RWPE1 (cell line): ENCODE measurements around the gene PTPRE.

Experiments
- CTCF ChIA-PET: fragments of 350-600 bp; sonication (Branson Sonifier 250); formaldehyde crosslinking; extraction: SDS; loops from one replicate; lab custom pipeline; 2021; lab: Yijun Ruan, JAX
- POLR2A ChIA-PET: fragments of 400-600 bp; formaldehyde crosslinking; extraction: SDS; loops from one replicate; lab custom pipeline; 2020; ENCODE audit warnings: antibody characterized with exemption; ENCODE audit not compliant: low non-redundant PET; lab: Yijun Ruan, JAX
- DNase-seq: peaks from one replicate; pipeline ENCODE4 v3.0.0; 2012; ENCODE audit warnings: low spot score
- H3K27ac ChIP-seq: fragments of 450-650 bp; 2 replicates; pipeline ENCODE4 v1.5.1; 2017
- TF ChIP-seq, protein P1 (sequence below): fragments of 450-650 bp; conservative IDR thresholded peaks from 2 replicates; pipeline ENCODE4 v1.5.1; 2017; ENCODE audit warnings: low read depth, mild to moderate bottlenecking

Gene PTPRE

DNA sequence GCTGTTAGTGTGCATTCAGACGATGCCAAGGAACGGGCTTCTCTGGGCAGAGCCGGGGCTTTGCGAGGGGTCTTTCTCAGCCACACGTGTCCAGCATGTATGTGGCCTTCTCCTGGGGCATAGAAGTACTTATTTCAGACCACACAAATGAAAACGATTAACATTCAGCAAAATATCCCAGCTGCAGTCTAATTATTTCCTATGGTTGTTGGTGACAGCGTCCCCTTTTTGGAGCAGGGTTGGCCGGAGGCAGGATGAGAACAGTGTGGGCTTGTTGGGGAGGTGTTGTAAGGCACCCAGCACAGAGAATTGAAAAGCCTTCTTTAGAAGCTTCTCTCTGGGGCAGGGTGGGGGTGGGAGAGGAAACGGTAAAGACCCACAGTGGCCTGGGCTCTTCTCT lies 54.2 kb downstream of the PTPRE start:
- DNase-seq: no peak
- H3K27ac ChIP-seq: no peak overlapping the region
- TF ChIP-seq, protein P1, sequence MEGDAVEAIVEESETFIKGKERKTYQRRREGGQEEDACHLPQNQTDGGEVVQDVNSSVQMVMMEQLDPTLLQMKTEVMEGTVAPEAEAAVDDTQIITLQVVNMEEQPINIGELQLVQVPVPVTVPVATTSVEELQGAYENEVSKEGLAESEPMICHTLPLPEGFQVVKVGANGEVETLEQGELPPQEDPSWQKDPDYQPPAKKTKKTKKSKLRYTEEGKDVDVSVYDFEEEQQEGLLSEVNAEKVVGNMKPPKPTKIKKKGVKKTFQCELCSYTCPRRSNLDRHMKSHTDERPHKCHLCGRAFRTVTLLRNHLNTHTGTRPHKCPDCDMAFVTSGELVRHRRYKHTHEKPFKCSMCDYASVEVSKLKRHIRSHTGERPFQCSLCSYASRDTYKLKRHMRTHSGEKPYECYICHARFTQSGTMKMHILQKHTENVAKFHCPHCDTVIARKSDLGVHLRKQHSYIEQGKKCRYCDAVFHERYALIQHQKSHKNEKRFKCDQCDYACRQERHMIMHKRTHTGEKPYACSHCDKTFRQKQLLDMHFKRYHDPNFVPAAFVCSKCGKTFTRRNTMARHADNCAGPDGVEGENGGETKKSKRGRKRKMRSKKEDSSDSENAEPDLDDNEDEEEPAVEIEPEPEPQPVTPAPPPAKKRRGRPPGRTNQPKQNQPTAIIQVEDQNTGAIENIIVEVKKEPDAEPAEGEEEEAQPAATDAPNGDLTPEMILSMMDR: no peak
- ChIA-PET CTCF (no interaction called here), POLR2A (no interaction called here)

- no peak for DNase-seq
- H3K27ac ChIP-seq: no peak overlapping the region
- TF ChIP-seq, protein P1: no peak
- ChIA-PET CTCF (no interaction called here), POLR2A (no interaction called here)
Observed at GRCh38 chr10:127962205-127962604, 55.3 kb downstream of the PTPRE start.

DNA sequence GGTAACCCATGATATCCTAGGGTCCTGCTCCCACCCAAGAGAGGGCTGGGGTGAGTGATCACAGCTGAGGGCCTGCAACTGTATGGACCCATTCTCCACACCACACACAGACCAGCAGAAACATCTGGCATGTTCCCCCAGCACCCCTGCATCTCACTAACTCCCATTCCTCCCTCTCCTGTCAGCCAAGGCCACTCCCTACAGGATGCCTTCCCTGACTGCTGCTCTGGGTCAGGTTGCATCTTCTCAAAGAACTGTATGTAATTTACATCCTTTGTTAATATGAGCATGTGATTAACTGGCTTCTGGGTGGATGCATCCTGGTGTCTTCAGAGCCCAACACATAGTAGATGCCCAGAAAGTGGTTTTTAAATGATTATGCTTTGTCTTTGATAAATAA lies 56.2 kb downstream of the PTPRE start:
- DNase-seq: no peak
- CTCF ChIA-PET: no interaction called here
- no peak overlapping the region for H3K27ac ChIP-seq
- TF ChIP-seq, protein P1: no peak
- POLR2A ChIA-PET: no interaction called here

GRCh38 chr10:127964621-127965020 lies 57.7 kb downstream of the PTPRE start:
- no peak overlapping the region for H3K27ac ChIP-seq
- ChIA-PET POLR2A (interaction anchor here (0.7 kb wide), 1 partner anchor 10 kb away, joined by 4 read pairs; no protein-coding TSS in a partner anchor), CTCF (interaction anchor here (0.6 kb wide), 1 partner anchor 17 kb away, joined by 3 read pairs; no protein-coding TSS in a partner anchor)
- TF ChIP-seq, protein P1: no peak
- no peak for DNase-seq

- H3K27ac ChIP-seq: no peak overlapping the region
- TF ChIP-seq, protein P1: no peak
- ChIA-PET CTCF (no interaction called here), POLR2A (no interaction called here)
- DNase-seq: no peak
Observed at GRCh38 chr10:127966875-127967274, 60.0 kb downstream of the PTPRE start.

DNA sequence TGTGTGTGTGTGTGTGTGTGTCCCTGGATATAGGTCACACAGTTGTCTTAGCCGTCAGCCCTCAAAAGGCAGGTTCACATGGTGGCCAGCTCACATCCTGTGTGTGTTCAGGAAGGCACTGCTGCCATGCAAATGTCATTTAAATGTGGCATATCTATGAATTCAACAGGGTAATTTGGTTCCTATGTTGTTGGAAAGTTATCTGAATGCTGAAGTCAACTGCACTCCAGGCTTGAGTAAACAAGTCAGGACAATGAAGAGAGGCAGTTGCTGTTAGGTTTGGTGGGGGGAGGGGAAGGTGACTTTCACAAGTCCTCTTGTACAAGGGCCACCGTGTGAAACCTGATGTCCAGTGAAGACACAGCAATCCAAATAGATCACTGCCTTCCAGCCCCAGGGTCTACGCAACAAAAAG lies 61.1 kb downstream of the PTPRE start:
- no peak for DNase-seq
- TF ChIP-seq, protein P1: no peak
- ChIA-PET CTCF (interaction anchor here (1.3 kb wide), 1 partner anchor 43 kb away, joined by 3 read pairs; no protein-coding TSS in a partner anchor), POLR2A (no interaction called here)
- no peak overlapping the region for H3K27ac ChIP-seq
